Fibroblast of skin of left biceps (primary cell): ENCODE data around the gene SMAD7.
A peak's percentile ranks its signal among the peaks of the same experiment; 100 is the strongest.

Experiments
- DNase-seq, 2 experiments: peaks; one replicate each; pipeline ENCODE4 v3.0.0-alpha.2; 2013; ENCODE audit warnings: low read depth in 2 of 2

Gene SMAD7

GRCh38 chr18:48929941-48930713 lies 20.6 kb downstream of the SMAD7 start:
- no peak for DNase-seq

- DNase-seq, result no peak
These were observed 21.6 kb downstream of the SMAD7 start for GRCh38 chr18:48929212-48929612.

GRCh38 chr18:48928787-48929186 lies 22.0 kb downstream of the SMAD7 start:
- DNase-seq, result no peak

GRCh38 chr18:48927286-48928080 lies 23.3 kb downstream of the SMAD7 start:
- DNase-seq, result no peak

GRCh38 chr18:48926420-48926857 lies 24.3 kb downstream of the SMAD7 start:
- DNase-seq, result no peak

- DNase-seq, result no peak
These were observed 25.3 kb downstream of the SMAD7 start for GRCh38 chr18:48925491-48925780.

- DNase-seq, result no peak
These were observed 25.9 kb downstream of the SMAD7 start for GRCh38 chr18:48924630-48925490.

- DNase-seq, result peak; percentile 39 to 50
These were observed 26.8 kb downstream of the SMAD7 start for GRCh38 chr18:48923746-48924629.

GRCh38 chr18:48922801-48923730 lies 27.7 kb downstream of the SMAD7 start:
- DNase-seq, result peak; percentile 63 to 70

- DNase-seq, result no peak
These were observed 28.5 kb downstream of the SMAD7 start for GRCh38 chr18:48922226-48922800.

GRCh38 chr18:48921305-48922225 lies 29.2 kb downstream of the SMAD7 start:
- DNase-seq, result no peak

- no peak for DNase-seq
These were observed 30.2 kb downstream of the SMAD7 start for GRCh38 chr18:48920408-48921038.

GRCh38 chr18:48919547-48919946 lies 31.2 kb downstream of the SMAD7 start:
- DNase-seq, result no peak

GRCh38 chr18:48918660-48919456 lies 31.9 kb downstream of the SMAD7 start:
- DNase-seq, result no peak

GRCh38 chr18:48917579-48918517 lies 32.9 kb downstream of the SMAD7 start:
- DNase-seq, result no peak
